Type B pancreatic cell (in vitro differentiated cells): ENCODE results near the gene CFAP299. TPM values are rescaled to one million over a fixed set of nuclear protein-coding genes. Genes with fewer than 3 reads are reported as not detected.

Experiments
- DNase-seq: peaks from one replicate; pipeline ENCODE4 v3.0.0; 2021; ENCODE audit warnings: mixed read lengths; ENCODE audit not compliant: unreplicated experiment; ENCODE audit errors: extremely low spot score
- H3K27ac Mint-ChIP-seq: 2 replicates; pipeline ENCODE4 v1.8.0; 2021; ENCODE audit warnings: mild to moderate bottlenecking, mixed read lengths
- H3K27me3 Mint-ChIP-seq: 2 replicates; pipeline ENCODE4 v1.8.0; 2021; ENCODE audit warnings: mixed read lengths
- H3K36me3 Mint-ChIP-seq: 2 replicates; pipeline ENCODE4 v1.8.0; 2021; ENCODE audit warnings: mixed read lengths
- H3K4me1 Mint-ChIP-seq: one replicate; pipeline ENCODE4 v1.8.0; 2021; ENCODE audit warnings: mixed read lengths; ENCODE audit not compliant: unreplicated experiment
- H3K4me3 Mint-ChIP-seq: 2 replicates; pipeline ENCODE4 v1.8.0; 2021; ENCODE audit warnings: mild to moderate bottlenecking, mixed read lengths
- H3K9me3 Mint-ChIP-seq: 2 replicates; pipeline ENCODE4 v1.8.0; 2021; ENCODE audit warnings: mixed read lengths
- total RNA-seq: library from RNA; stranded (reverse); gene quantifications from 2 replicates; pipeline ENCODE4 v1.2.1, GENCODE V29; 2021; ENCODE audit warnings: low replicate concordance
- TF ChIP-seq, protein P1 (sequence below): fragments of 200-600 bp; sonication (generic); conservative IDR thresholded peaks from 2 replicates; pipeline ENCODE4 v1.5.0; 2021; ENCODE audit warnings: antibody characterized with exemption, mild to moderate bottlenecking

The CFAP299 gene
- total RNA-seq, 1 donor from 2014 or later = 1.1 TPM

DNA sequence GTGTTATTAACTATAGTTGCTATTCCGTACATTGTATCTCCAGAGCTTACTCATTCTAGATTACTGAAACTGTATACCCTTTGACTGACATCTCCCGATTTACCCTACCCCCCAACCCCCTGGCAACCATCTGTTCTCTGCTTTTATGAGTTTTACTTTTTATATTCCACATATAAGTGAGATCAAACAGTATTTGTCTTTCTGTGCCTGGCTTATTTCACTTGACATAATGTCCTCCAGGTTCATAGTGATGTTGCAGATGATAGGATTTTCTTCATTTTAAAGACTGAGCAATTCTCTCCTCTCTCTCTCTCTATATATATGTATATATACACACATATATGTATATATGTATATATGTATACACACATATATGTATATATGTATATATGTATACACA, 54.6 kb downstream of the CFAP299 start:
- H3K9me3 Mint-ChIP-seq = no peaks in the 10 kb centered on the region
- H3K27ac Mint-ChIP-seq = no peak overlapping the region
- no peaks in the 10 kb centered on the region for H3K4me1 Mint-ChIP-seq
- H3K4me3 Mint-ChIP-seq = no peak overlapping the region
- TF ChIP-seq, protein P1, sequence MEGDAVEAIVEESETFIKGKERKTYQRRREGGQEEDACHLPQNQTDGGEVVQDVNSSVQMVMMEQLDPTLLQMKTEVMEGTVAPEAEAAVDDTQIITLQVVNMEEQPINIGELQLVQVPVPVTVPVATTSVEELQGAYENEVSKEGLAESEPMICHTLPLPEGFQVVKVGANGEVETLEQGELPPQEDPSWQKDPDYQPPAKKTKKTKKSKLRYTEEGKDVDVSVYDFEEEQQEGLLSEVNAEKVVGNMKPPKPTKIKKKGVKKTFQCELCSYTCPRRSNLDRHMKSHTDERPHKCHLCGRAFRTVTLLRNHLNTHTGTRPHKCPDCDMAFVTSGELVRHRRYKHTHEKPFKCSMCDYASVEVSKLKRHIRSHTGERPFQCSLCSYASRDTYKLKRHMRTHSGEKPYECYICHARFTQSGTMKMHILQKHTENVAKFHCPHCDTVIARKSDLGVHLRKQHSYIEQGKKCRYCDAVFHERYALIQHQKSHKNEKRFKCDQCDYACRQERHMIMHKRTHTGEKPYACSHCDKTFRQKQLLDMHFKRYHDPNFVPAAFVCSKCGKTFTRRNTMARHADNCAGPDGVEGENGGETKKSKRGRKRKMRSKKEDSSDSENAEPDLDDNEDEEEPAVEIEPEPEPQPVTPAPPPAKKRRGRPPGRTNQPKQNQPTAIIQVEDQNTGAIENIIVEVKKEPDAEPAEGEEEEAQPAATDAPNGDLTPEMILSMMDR = no peak
- no peak for DNase-seq
- no peaks in the 10 kb centered on the region for H3K27me3 Mint-ChIP-seq
- H3K36me3 Mint-ChIP-seq = no peaks in the 10 kb centered on the region

DNA sequence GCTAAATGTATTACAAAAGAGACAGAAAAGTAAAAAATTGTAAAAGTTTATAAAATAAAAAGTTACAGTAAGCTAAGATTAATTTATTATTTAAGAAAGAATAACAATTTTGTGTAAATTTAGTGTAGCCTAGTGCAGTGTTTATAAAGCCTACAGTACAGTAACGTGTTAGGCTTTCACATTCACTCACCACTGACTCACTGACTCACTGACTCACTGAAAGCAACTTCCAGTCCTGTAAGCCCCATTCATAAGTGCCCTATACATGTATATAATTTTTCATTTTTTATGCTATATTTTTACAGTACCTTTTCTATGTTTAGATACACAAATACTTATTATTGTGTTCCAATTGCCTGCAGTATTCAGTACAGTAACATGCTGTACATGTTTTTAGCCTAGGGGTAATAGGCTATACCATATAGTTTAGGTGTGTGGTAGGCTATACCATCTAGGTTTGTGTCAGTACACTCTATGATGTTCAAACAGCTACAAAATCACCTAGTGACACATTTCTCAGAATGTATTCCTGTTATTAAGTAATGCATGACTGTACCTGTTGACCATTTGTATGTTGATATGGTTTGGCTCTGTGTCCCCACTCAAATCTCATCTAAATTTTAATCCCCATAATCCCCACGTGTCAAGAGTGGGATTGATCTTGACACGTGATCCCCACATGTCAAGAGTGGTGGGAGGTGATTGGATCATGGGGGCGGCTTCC, 57.9 kb downstream of the CFAP299 start:
- no peak for DNase-seq
- Mint-ChIP-seq H3K9me3 (no peaks in the 10 kb centered on the region), H3K4me3 (no peak overlapping the region), H3K27ac (no peak overlapping the region), H3K36me3 (no peaks in the 10 kb centered on the region), H3K4me1 (no peaks in the 10 kb centered on the region), H3K27me3 (no peaks in the 10 kb centered on the region)
- TF ChIP-seq, protein P1 = no peak

DNA sequence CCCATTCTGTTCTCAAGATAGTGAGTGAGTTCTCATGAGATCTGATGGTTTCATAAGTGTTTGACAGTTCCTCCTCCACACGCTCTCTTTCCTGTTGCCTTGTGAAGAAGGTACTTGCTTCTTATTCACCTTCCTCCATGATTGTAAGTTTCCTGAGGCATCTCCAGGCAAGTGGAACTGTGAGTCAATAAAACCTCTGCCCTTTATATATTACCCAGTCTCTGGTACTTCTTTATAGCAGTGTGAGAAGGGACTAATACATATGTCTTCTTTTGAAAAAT, 58.4 kb downstream of the CFAP299 start:
- Mint-ChIP-seq H3K36me3 (no peaks in the 10 kb centered on the region), H3K27me3 (no peaks in the 10 kb centered on the region), H3K4me1 (no peaks in the 10 kb centered on the region), H3K9me3 (no peaks in the 10 kb centered on the region), H3K4me3 (no peak overlapping the region), H3K27ac (no peak overlapping the region)
- DNase-seq = no peak
- TF ChIP-seq, protein P1 = no peak

DNA sequence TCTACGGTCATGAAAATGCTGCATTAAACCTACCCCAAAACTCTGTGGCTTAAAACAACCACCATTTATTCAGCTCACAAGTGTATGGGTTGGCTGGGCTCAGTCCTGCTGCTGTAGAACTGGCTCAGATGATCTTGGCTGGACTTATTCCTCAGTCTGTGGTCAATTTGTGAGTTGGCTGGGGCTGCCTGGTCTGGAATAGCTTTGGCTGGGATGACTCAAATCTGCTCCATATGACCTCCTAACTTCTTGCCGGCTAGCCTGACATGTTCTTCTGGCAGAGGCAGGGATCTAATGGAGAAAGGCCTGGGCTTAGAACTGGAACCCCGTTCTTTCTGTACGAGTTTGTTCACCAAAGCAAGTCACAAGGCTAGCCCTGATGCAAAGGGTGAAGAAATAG, 71.7 kb downstream of the CFAP299 start:
- no peaks in the 10 kb centered on the region for H3K9me3 Mint-ChIP-seq
- no peaks in the 10 kb centered on the region for H3K27me3 Mint-ChIP-seq
- no peak overlapping the region for H3K4me3 Mint-ChIP-seq
- H3K27ac Mint-ChIP-seq = no peak overlapping the region
- DNase-seq = no peak
- TF ChIP-seq, protein P1 = no peak
- no peaks in the 10 kb centered on the region for H3K36me3 Mint-ChIP-seq
- no peaks in the 10 kb centered on the region for H3K4me1 Mint-ChIP-seq

DNA sequence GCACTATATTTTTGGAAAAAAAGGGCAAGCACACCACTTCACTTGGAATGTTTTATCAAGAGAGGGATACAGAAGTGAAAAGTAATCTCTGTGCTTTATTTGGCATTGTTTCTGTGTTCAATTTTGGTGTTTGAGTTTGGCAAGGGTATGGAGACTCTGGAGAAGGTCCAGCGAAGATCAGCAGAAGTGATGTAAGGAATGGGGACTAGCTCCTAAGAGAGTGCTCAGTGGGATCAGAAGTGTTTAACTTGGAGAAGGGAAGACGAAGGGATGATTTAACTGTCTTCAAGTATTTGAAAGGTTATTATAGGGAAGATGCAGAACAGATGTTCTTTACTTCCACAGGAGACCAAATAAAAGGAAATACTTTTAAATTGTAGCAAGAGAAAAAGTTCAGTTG, 74.3 kb downstream of the CFAP299 start:
- H3K9me3 Mint-ChIP-seq = no peaks in the 10 kb centered on the region
- no peaks in the 10 kb centered on the region for H3K27me3 Mint-ChIP-seq
- H3K27ac Mint-ChIP-seq = no peak overlapping the region
- TF ChIP-seq, protein P1 = no peak
- H3K4me1 Mint-ChIP-seq = no peaks in the 10 kb centered on the region
- H3K4me3 Mint-ChIP-seq = no peak overlapping the region
- no peaks in the 10 kb centered on the region for H3K36me3 Mint-ChIP-seq
- no peak for DNase-seq

DNA sequence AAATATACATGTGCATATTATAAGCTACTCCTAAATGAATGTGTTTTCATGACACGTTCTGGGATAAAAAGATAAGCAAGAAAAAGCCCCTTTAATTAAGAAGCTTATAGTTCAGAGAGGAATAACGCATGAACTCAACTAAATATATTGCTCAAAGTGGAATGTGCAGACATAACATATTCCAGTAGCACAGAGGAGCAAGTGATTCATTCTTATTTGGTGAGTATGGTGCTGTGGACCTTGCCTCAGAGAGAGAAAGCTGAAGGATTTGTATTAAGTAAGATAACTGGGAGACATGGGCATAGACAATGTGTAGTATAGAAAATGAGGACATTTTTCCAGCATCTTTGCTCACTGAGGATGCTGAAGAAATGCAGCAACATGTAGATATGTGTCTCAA, 76.8 kb downstream of the CFAP299 start:
- H3K4me1 Mint-ChIP-seq = no peaks in the 10 kb centered on the region
- DNase-seq = no peak
- TF ChIP-seq, protein P1 = no peak
- no peaks in the 10 kb centered on the region for H3K36me3 Mint-ChIP-seq
- H3K27ac Mint-ChIP-seq = no peak overlapping the region
- H3K27me3 Mint-ChIP-seq = no peaks in the 10 kb centered on the region
- H3K4me3 Mint-ChIP-seq = no peak overlapping the region
- no peaks in the 10 kb centered on the region for H3K9me3 Mint-ChIP-seq
